HG02943 (cell line): ENCODE results near the gene MACO1.

ENCODE experiments used
- ATAC-seq: cut with Tn5 transposase; IDR thresholded peaks from one replicate; pipeline ENCODE4 v1.9.1; 2021; ENCODE audit warnings: mild to moderate bottlenecking, low read depth, moderate library complexity; ENCODE audit not compliant: unreplicated experiment

Gene MACO1

DNA sequence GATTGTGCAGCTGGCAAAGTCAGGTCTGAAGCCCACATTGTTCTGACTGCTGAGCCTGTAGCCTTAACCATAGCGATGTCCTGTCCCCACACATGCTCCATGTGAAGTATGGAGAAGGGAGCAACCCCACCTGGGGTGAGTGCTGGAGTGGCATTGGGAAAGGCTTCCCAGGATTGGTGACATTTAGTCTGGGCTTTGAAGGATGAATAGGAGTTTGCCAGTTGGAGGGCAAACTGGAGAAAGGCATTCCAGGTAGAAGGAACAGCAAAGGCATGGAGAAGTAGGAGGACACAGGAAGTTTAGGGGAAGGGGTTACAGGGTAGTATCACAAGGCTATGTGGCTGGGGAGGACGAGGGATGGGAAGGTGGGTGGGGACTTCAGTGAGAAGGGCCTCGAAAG lies 105.4 kb downstream of the MACO1 start:
- no peak for ATAC-seq

DNA sequence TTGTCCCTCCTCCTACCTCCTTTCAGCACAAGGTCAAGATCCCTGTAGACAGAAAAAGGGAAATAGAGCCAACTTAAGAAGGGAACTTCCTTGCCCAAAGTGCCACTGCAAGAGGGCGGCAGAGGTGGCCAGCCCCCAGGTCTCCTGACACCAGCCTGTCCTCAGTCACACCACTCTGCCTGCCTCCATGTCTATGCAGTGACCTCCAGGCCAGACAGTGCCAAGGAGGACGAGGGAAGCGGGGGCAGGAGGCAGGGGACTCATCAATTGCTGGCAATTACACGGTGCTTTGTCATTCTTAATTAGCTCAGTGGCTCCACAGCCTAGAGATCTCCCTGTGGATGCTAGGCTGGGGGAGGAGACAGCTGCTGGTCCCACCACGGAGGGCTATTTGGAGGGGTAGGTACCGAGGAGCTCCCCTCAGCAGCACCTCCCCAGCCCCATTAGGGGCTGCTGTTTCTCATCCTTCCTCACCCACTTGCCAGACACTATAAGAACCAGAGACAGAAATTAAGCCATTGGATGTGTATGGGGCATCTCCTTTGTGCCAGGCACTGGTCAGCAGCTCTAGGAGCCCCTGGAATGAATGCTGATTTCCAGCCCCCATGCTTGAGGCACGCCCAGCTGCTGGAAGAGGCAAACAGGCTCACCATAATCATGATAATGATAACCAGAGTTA lies 106.6 kb downstream of the MACO1 start:
- no peak for ATAC-seq

DNA sequence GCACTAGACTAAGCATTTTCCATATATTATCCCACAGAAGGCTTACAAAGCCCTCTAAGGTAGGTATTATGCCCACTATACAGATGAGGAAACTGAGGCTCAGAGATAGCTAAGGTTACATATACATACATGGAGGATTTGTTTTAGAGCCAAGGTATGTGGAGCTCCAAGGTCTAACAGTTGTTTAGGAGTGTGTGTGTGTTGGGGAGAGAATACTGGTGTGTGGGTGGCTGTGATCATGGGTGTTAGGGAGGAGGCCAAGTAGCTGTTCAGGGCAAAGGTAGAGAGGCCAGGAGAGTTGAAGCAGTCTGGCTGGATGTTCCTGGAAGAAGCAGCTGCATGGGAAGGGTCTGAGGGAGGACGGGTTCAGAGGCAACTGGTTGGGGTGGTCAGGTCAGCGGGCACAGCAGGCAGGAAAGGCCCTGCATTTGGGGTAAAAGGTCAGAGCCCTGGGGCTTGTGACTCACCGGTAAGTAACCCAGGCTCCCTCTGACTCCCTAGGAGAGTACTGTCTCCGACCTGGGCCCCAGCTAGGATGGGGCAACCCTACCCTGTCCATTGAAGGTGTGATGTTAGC lies 107.6 kb downstream of the MACO1 start:
- ATAC-seq: no peak

DNA sequence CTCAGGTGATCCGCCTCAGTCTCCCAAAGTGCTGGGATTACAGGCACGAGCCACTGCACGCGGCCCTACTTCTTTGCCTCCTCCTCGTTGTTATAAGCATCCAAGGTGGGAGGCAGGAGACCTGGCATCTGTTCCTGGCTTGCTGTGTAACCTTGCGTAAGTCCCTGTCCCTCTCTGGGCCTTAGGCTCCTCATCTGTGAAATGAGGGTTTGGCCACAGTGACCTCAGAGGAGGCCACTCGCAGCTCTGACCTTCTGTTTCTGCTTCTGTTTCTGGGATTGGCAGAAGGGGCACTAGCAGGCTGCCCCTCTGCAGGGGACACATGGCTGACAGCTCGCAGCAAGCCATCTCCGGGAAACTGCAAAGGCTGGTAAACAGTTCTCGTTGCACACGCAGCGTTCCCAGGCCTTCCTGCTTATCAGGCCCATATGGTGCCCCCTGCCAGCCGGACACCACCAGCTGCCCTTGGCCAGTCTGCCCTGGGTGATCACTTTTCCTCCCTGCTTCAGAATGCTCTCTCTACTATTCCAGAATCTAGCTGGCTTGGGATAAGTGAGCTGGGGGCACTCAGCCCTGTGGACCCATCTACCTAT lies 110.1 kb downstream of the MACO1 start:
- no peak for ATAC-seq

DNA sequence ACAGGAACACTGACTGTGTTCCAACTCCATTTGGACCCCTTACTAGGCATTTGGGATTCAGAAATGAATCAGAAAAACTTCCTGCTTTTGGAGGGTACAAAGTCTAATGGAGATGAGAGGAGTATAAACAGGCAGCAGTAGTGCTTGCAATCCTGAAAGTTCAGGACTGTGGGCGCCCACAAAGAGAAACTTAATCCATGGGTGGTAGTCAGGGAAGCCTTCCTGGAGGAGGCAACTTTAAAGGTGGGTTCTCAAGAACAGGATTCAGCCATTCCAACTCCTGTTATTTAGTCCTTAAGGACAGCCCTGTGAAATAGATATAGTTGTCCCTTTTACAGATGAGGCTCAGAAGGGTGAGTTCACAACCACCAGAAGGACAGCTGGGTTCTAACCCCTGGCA lies 110.7 kb downstream of the MACO1 start:
- ATAC-seq: no peak

DNA sequence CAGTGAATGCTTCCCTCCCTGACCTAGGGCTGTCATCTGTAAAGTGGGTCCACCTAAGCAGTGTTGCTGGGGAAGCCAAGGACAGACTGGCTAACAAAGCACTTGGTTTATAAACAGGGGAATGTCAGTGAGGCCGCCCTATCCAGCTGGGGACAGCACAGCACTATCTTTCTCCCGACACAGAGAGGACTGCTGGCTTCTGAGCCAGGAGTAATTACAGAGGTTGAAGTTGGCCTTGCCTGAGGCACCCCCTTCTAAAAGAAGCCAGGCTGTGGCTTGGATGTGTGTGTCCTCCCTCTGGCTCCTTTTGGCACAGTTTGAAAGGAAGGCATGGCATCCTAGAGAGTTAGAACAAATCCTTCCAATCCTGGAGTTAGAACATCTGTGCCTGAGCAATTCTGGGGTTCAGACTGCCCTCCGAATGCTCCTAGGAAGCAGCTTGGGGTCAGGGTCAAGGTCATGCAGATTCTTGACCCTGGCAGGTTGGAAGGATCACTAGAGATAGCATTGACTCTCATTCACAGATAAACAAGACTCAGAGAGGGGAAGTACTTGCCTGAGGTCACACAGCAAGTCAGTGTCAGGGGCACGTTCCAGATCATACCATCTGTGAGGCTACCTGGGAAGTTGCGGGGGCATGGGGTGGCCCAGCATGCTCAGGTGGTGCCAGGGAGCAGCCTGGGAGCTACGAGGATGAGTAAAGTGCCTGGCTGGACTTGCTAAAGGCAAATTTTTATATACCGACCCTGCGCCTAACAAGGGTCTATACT lies 111.4 kb downstream of the MACO1 start:
- no peak for ATAC-seq

DNA sequence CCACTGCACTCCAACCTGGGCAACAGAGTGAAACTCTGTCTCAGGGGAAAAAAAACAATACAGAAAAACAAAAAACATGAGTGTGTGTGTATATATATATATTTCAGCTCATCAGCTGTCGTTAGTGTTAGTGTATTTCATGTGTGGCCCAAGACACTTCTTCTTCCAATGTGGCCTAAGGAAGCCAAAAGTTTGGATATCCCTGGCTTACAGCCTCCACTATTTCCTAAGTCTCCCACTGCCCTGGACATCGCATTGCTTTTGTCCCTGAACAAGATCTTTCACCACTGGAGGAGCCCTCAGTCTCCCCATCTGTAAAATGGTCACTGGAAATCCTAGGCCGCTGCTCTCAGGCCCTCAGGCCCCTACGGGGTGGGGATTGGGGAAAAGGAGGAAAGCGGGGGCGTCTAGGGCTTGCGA lies 112.3 kb downstream of the MACO1 start:
- no peak for ATAC-seq

DNA sequence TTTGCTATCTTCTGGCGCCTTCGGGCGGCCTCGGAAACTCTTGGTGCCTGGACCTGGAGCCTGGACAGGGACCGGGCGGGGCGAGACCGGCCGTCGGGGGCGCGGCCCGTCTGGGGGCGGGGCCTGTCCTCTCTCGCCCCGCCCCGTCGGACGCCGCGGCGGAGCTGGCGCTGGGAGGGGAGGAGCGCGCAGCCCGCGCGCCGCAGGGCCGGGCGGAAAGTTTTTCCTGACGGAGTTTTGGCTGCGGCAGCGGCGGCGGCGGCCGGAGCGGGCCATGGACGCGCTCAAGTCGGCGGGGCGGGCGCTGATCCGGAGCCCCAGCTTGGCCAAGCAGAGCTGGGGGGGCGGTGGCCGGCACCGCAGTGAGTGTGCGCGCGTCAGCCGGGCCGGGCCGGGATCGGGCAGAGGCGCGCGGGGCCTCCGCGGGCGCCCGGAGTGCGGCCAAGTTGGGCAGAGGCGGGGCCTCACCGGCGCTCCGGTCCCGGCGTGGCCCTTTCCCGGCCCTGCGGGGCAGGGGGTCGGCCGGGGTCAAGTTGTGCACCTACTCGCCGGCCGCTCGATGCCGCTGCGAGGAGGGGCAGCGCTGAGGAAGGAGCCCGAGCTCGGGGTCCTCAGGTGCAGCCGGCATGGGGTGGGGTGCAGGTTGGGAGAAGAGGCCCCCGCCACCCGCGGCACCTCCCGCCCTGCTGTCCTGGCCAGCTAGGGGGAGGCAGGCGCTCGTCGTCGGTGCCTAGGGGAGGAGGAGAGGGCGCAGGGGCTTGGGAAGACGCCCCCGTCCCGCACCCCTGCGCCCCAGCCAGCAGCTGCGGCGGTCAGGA lies 112.9 kb downstream of the MACO1 start, which contains the start of gene LDLRAP1:
TSS of gene LDLRAP1 (plus strand) at position 182 of the 818 bp plus-strand sequence. CDS start at position 275, 93 bp downstream.
- peak; percentile 56 for ATAC-seq

DNA sequence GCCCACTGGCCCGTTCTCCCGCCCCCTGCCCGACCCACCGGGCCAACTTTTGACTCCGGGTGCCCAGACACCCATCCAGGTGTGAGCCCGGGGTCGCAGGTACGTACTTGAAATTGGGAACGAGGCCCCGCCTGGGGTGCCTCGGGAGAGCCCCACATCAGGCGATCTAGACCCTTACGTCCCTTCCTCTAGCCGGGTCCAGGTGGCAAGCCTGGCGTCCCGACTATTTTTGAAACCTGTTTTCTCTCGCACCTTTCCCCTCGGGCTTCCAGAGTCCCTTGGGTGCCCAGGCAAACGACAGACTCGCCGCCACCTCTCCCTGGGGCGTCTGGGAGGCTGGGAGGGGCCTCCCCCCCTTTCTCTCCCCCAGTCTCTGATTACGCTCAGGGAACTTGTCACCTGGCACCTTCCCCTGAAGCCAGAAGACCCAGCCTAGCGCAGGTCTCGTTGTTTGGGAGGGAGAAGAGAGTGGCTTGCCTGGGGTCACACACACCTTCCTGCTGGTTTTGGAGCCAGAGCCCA lies 113.6 kb downstream of the MACO1 start:
- no peak for ATAC-seq

DNA sequence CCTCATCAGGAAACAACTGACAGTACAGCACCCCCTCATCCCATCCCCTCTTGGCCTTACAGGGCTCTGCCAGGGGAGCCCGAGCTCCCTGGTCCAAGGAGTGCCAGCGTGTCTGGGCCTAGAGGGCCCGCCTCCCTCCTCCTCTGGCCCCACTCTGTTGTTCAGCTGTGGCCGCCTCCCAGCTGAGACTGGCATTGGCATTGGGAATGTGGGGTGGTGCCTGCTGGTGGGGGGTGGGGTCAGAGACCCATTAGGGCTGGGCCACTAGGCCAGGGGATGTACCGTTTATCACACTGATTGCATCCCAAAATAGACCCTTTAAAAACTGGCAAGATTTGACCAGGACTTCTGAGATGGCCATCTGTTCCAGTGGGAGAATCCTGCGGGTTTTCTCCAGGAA lies 114.1 kb downstream of the MACO1 start:
- no peak for ATAC-seq

DNA sequence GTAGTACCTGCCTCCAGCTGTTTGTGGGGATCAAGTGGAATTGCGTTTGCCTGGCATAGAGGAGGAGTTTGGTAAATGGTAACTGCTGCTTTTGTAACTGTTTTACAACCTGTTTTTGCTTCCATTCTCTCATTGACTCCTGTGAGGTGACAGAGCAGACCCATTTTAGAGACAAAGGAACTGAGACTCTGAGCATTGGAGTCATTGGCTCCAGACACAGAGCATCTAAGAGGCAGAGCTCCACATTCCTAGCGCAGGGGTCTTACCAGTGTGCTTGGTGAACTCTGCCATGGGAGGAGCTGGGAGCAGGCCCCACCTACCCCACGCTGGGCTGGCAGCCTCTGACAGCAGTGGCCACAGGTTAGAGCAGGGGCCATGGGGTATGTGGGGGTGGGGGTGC lies 115.1 kb downstream of the MACO1 start:
- no peak for ATAC-seq

DNA sequence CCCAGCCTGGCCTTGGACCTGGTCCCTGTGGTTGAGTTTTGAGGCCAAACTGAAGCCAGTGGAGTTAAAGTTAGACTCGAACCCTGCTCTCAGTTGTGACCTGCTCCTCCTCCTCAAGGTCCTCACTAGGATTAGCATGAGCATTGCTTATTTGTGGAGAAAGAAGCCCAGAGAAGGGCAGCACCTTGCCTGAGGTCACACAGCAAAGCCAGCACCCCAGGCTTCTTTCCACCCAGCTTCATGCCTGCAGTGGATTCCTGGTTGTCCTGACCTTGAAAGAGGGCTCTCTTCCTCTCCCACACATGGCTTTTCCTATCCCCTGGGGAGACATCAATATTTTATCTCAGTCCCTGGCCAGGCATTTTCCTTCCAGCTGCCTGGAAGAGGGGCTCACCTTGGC lies 115.5 kb downstream of the MACO1 start:
- ATAC-seq: no peak

DNA sequence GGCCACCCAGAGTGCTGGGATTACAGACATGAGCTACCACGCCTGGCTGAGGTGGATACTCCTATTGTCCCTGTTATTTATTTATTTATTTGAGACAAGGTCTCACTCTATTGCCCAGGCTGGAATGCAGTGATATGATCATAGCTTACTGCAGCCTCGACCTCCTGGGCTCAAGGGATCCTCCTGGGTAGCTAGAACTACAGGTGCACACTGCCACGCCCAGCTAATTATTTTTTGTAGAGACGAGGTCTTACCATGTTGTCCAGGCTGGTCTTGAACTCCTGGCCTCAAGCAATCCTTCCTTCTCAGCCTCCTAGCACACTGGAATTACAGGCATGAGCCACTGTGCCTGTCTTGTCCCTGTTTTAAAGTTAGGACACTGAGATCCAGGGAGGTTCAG lies 117.9 kb downstream of the MACO1 start:
- ATAC-seq: no peak

DNA sequence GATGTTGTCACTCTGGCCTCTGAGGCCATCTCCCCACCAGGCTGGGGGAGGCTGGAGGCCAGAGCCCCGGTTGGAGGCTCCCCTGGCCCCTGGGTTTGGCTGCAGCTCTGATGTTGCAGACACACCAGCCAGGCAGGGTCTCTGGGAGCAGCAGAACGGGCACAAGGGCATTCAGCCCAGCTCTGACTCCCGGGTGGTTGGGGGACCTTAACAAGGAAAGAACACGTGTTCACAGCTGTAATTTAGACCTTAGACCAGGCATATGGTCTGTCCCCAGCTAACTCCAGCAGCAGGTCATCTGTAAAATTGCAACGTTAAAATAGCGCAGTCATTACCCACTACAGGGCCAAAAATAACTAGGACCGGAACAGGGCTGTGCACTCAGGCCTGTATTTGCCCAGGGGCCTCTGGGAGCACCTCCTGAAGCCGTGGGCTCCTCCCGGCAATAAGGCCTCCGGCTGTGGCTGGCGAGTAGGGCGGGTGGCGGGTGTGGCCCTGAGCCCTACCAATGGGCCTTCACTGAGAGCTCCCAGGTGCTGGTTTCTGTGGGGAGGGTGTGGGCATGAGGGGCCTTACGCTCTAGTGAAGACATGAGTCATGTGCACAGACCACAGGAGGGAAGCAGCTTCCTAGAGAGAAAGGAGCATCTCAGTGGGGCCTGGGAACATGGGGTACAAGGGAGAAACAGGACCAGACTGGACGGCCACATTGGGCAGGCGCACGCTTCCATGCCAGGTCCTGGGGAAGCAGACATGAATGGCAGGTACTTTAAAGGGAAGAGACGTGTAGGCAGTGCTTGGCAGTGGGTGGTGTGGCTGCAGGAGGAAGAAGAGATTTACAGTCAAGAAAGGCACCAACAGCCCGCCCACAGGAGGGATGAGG lies 118.8 kb downstream of the MACO1 start:
- ATAC-seq: peak; percentile 88
